ENCODE data around the gene WASF2. TPM values are rescaled to one million over a fixed set of nuclear protein-coding genes. Genes with fewer than 3 reads are reported as not detected.

The WASF2 gene
- total and polyA plus RNA-seq, 2 of the 13 experiments (the other 11 are each of a cell fraction or from before 2014, with no cell fraction given): 10.4 to 27.7 TPM

- TF ChIP-seq NRL (CRISPR knock-in tag; IDR thresholded peaks at IDR 0.05; ENCODE audit: borderline replicate concordance) (0 out of 2 replicates have a peak, but pooled peaks have one; percentile 57), SRF (IDR thresholded peaks at IDR 0.05; ENCODE audit: low read depth, low read length) (no peak)
Measured at GRCh38 chr1:27366411-27367159, 123.4 kb downstream of the WASF2 start, which contains the start of gene MAP3K6 (continued).

GRCh38 chr1:27366113-27366410 is 123.9 kb downstream of the WASF2 start:
- DNase-seq (ENCODE audit: low spot score) (peak; percentile 52), FAIRE-seq (no peak), ATAC-seq (peak; percentile 64)
- Histone ChIP-seq H3K79me2 (ENCODE audit: insufficient read depth, low read length) (no peaks in the 10 kb centered on the region), H3K9ac (ENCODE audit: insufficient read depth, low read depth, low read length) (peak overlapping the region; percentile 66; the same call in 1 of the 2 replicates), H3K4me3 (replicated peaks in 1 of 3; ENCODE audit: insufficient read depth in 1 of 3, low read depth in 2 of 3, low read length in 3 of 3) (peak overlapping the region; percentile 64 to 84 (median 84); a peak in 5 of 6 replicates), H3K36me3 (replicated peaks in 1 of 2; ENCODE audit: control insufficient read depth in 1 of 2, insufficient read depth in 2 of 2, low read length in 2 of 2) (no peaks in the 10 kb centered on the region), H3K9me3 (ENCODE audit: low read length) (no peaks in the 10 kb centered on the region), H3K4me2 (ENCODE audit: low read depth, low read length) (peak overlapping the region; percentile 84), H3K27ac (ENCODE audit: extremely low read length, insufficient read depth, low read length) (peak overlapping the region; percentile 33), H3K27me3 (ENCODE audit: control insufficient read depth in 1 of 2, insufficient read depth in 2 of 2, low read length in 2 of 2) (peaks cover 2 to 16% of the 10 kb centered on the region in 2 experiments; a peak in 3 of 5 replicates), H2AFZ (ENCODE audit: low read length) (no peak overlapping the region), H4K20me1 (ENCODE audit: insufficient read depth, low read length) (no peaks in the 10 kb centered on the region), H3K4me1 (ENCODE audit: insufficient read depth, low read length) (peaks cover 27% of the 10 kb centered on the region)
- POLR2A ChIA-PET: interaction anchor here (0.6 to 3.2 kb wide), 14 partner anchors 12 to 407 kb away, joined by 3 to 20 read pairs (median 4); partner anchors contain the start of genes FAM76A, IFI6, SLC9A1 and STX12
- CTCF ChIA-PET (ENCODE audit: low intra/inter-chr PET ratio, low total read pairs): interaction anchor here (1.1 kb wide), 1 partner anchor 22 kb away, joined by 3 read pairs; no protein-coding TSS in a partner anchor
- intact Hi-C loops (cut with micrococcal nuclease; ENCODE audit: unreplicated experiment): no loop called here
- BruUV-seq (replicated peaks): no TSS peak
- WGBS (ENCODE audit: low lambda C conversion rate): 3% methylated on average over 10 of the region's 30 CpGs
- in situ Hi-C loops (cut with HindIII; ENCODE audit: extremely low pct_ligation_motif_present, low pct_unique_long_range_greater_than_20kb): no loop called here
- TF ChIP-seq RFXAP (CRISPR knock-in tag; IDR thresholded peaks at IDR 0.05; ENCODE audit: borderline replicate concordance) (0 out of 2 replicates have a peak, but pooled peaks have one; percentile 40), HIVEP1 (CRISPR knock-in tag; IDR thresholded peaks at IDR 0.05) (no peak), SP5 (CRISPR knock-in tag; IDR thresholded peaks at IDR 0.05; ENCODE audit: borderline replicate concordance, low read depth) (peak; percentile 29; the same call in 1 of the 2 replicates), ZFY (CRISPR knock-in tag; IDR thresholded peaks at IDR 0.05) (peak; percentile 40; the same call in 1 of the 2 replicates), CENPX (CRISPR knock-in tag; IDR thresholded peaks at IDR 0.05) (no peak), EHMT2 (IDR thresholded peaks at IDR 0.05; ENCODE audit: borderline replicate concordance, low read depth, low read length) (no peak), ETV5 (CRISPR knock-in tag; IDR thresholded peaks at IDR 0.05; ENCODE audit: borderline replicate concordance) (0 out of 2 replicates have a peak, but pooled peaks have one; percentile 10), TMF1 (CRISPR knock-in tag; IDR thresholded peaks at IDR 0.05; ENCODE audit: low read depth) (no peak), PHF8 (CRISPR knock-in tag; IDR thresholded peaks at IDR 0.05) (0 out of 2 replicates have a peak, but pooled peaks have one; percentile 23), HNRNPLL (IDR thresholded peaks at IDR 0.05; ENCODE audit: low read depth, low read length, poor library complexity, severe bottlenecking) (peak; percentile 97), ZFX (CRISPR knock-in tag; IDR thresholded peaks at IDR 0.05; ENCODE audit: low read depth) (0 out of 2 replicates have a peak, but pooled peaks have one; percentile 5), RBFOX2 (IDR thresholded peaks at IDR 0.05; ENCODE audit: low read depth, low read length) (peak; percentile 17; the same call in 1 of the 2 replicates), BHLHE40 (IDR thresholded peaks at IDR 0.05; ENCODE audit: low read length) (0 out of 2 replicates have a peak, but pooled peaks have one; percentile 10), ARNT (IDR thresholded peaks at IDR 0.05) (no peak), RFX5 (IDR thresholded peaks at IDR 0.05; ENCODE audit: low read depth, low read length) (peak; percentile 65), ZNF460 (CRISPR knock-in tag; IDR thresholded peaks at IDR 0.05; ENCODE audit: borderline replicate concordance) (no peak), SAP130 (CRISPR knock-in tag; IDR thresholded peaks at IDR 0.05; ENCODE audit: low read depth) (peak; percentile 5; the same call in 1 of the 2 replicates), PATZ1 (CRISPR knock-in tag; IDR thresholded peaks at IDR 0.05) (peak; percentile 39; the same call in 1 of the 2 replicates), MAF1 (CRISPR knock-in tag; IDR thresholded peaks at IDR 0.05; ENCODE audit: borderline replicate concordance) (no peak), ZNF644 (CRISPR knock-in tag; IDR thresholded peaks at IDR 0.05; ENCODE audit: low read depth) (no peak)
